Stimulated activated effector memory CD8-positive, alpha-beta T cell treated with anti-CD3 and anti-CD28 coated beads, Interleukin-12 subunit alpha, Interleukin-12 subunit beta, amount 100 ng/mL, for 72 hours (primary cell): Measurements from ENCODE around the gene ACTA1.
"Not testable (repeated sequence)": the region's sequence is repeated elsewhere in the genome, so short reads cannot be mapped to it uniquely, and the experiment has no call there.

Experiments used
- ATAC-seq: fragments of 150-1000 bp; cut with Tn5 transposase; 2 replicates; pipeline ENCODE4 v1.10.0; 2021
- DNase-seq, 2 donors: peaks; one replicate each; pipeline ENCODE4 v3.0.0; 2021 to 2022; ENCODE audit warnings: low spot score in 2 of 2
- H3K27ac Mint-ChIP-seq: one replicate; pipeline ENCODE4 v1.8.0; 2022; ENCODE audit warnings: mild to moderate bottlenecking, mixed read lengths
- H3K36me3 Mint-ChIP-seq: one replicate; pipeline ENCODE4 v1.8.0; 2022; ENCODE audit warnings: mild to moderate bottlenecking, mixed read lengths
- H3K4me1 Mint-ChIP-seq: one replicate; pipeline ENCODE4 v1.8.0; 2022; ENCODE audit warnings: mixed read lengths
- H3K4me3 Mint-ChIP-seq: one replicate; pipeline ENCODE4 v1.8.0; 2022; ENCODE audit warnings: mild to moderate bottlenecking, mixed read lengths
- H3K9me3 Mint-ChIP-seq: one replicate; pipeline ENCODE4 v1.8.0; 2022; ENCODE audit warnings: mixed read lengths

ACTA1 gene

GRCh38 chr1:229434005-229434640 lies at the start of gene ACTA1:
ACTA1 (minus strand) TSS chr1:229434094; CDS start chr1:229433115, 979 bp downstream.
- peaks cover 18% of the 10 kb centered on the region for H3K4me1 Mint-ChIP-seq
- peaks cover 18% of the 10 kb centered on the region for H3K36me3 Mint-ChIP-seq
- H3K4me3 Mint-ChIP-seq, result peak within 1 kb of the TSS; percentile 7
- ATAC-seq, result no peak
- H3K27ac Mint-ChIP-seq, result no peak within 1 kb of the TSS
- H3K9me3 Mint-ChIP-seq, result no peaks in the 10 kb centered on the region
- DNase-seq, result no peak

- Mint-ChIP-seq H3K36me3 (peaks cover 90% of the 10 kb centered on the region), H3K27ac (no peak overlapping the region), H3K4me1 (peaks cover 19% of the 10 kb centered on the region), H3K4me3 (no peak overlapping the region), H3K9me3 (no peaks in the 10 kb centered on the region)
- ATAC-seq (no peak), DNase-seq (no peak)
These were observed 48.6 kb upstream of the ACTA1 start for GRCh38 chr1:229482511-229482910.

- Mint-ChIP-seq H3K4me1 (peaks cover 19% of the 10 kb centered on the region), H3K36me3 (peaks cover 90% of the 10 kb centered on the region), H3K27ac (peak overlapping the region; percentile 26), H3K4me3 (no peak overlapping the region), H3K9me3 (no peaks in the 10 kb centered on the region)
- DNase-seq, result no peak
- no peak for ATAC-seq
These were observed 46.6 kb upstream of the ACTA1 start for GRCh38 chr1:229480495-229480894.

GRCh38 chr1:229479660-229480399 lies 45.9 kb upstream of the ACTA1 start:
- peak; percentile 21 for ATAC-seq
- Mint-ChIP-seq H3K36me3 (peaks cover 90% of the 10 kb centered on the region), H3K9me3 (no peaks in the 10 kb centered on the region), H3K4me3 (no peak overlapping the region), H3K27ac (peak overlapping the region; percentile 26), H3K4me1 (peaks cover 19% of the 10 kb centered on the region)
- no peak for DNase-seq

GRCh38 chr1:229478852-229479251 lies 45.0 kb upstream of the ACTA1 start:
- no peak overlapping the region for H3K4me3 Mint-ChIP-seq
- H3K27ac Mint-ChIP-seq, result no peak overlapping the region
- DNase-seq (no peak), ATAC-seq (peak; percentile 65)
- peaks cover 19% of the 10 kb centered on the region for H3K4me1 Mint-ChIP-seq
- H3K9me3 Mint-ChIP-seq, result no peaks in the 10 kb centered on the region
- peaks cover 90% of the 10 kb centered on the region for H3K36me3 Mint-ChIP-seq

- not testable (repeated sequence) for DNase-seq, H3K27ac Mint-ChIP-seq, H3K4me3 Mint-ChIP-seq, ATAC-seq, H3K9me3 Mint-ChIP-seq
- Mint-ChIP-seq H3K36me3 (peaks cover 81% of the 10 kb centered on the region), H3K4me1 (peaks cover 11% of the 10 kb centered on the region)
These were observed 42.0 kb upstream of the ACTA1 start for GRCh38 chr1:229475859-229476258.

- H3K9me3 Mint-ChIP-seq, result no peaks in the 10 kb centered on the region
- ATAC-seq (no peak), DNase-seq (no peak)
- no peak overlapping the region for H3K27ac Mint-ChIP-seq
- peaks cover 4% of the 10 kb centered on the region for H3K4me1 Mint-ChIP-seq
- H3K36me3 Mint-ChIP-seq, result peaks cover 81% of the 10 kb centered on the region
- H3K4me3 Mint-ChIP-seq, result no peak overlapping the region
These were observed 40.6 kb upstream of the ACTA1 start for GRCh38 chr1:229474509-229474908.

GRCh38 chr1:229471175-229471574 lies 37.3 kb upstream of the ACTA1 start:
- no peak for DNase-seq
- no peak overlapping the region for H3K4me3 Mint-ChIP-seq
- no peak for ATAC-seq
- H3K36me3 Mint-ChIP-seq, result peaks cover 92% of the 10 kb centered on the region
- H3K9me3 Mint-ChIP-seq, result no peaks in the 10 kb centered on the region
- H3K4me1 Mint-ChIP-seq, result no peaks in the 10 kb centered on the region
- no peak overlapping the region for H3K27ac Mint-ChIP-seq

- Mint-ChIP-seq H3K4me1 (no peaks in the 10 kb centered on the region), H3K9me3 (no peaks in the 10 kb centered on the region), H3K4me3 (no peak overlapping the region), H3K27ac (no peak overlapping the region), H3K36me3 (peaks cover 92% of the 10 kb centered on the region)
- ATAC-seq (no peak), DNase-seq (no peak)
These were observed 36.6 kb upstream of the ACTA1 start for GRCh38 chr1:229470406-229471043.

GRCh38 chr1:229466887-229467286 lies 33.0 kb upstream of the ACTA1 start:
- Mint-ChIP-seq H3K9me3 (no peaks in the 10 kb centered on the region), H3K4me3 (no peak overlapping the region), H3K27ac (no peak overlapping the region), H3K4me1 (no peaks in the 10 kb centered on the region), H3K36me3 (peaks cover 98% of the 10 kb centered on the region)
- ATAC-seq (no peak), DNase-seq (no peak)

- no peak overlapping the region for H3K27ac Mint-ChIP-seq
- ATAC-seq (no peak), DNase-seq (no peak)
- H3K36me3 Mint-ChIP-seq, result peaks cover 100% of the 10 kb centered on the region
- H3K9me3 Mint-ChIP-seq, result no peaks in the 10 kb centered on the region
- no peaks in the 10 kb centered on the region for H3K4me1 Mint-ChIP-seq
- no peak overlapping the region for H3K4me3 Mint-ChIP-seq
These were observed 30.8 kb upstream of the ACTA1 start for GRCh38 chr1:229464672-229465071.

GRCh38 chr1:229461032-229461668 lies 27.3 kb upstream of the ACTA1 start:
- Mint-ChIP-seq H3K4me1 (no peaks in the 10 kb centered on the region), H3K27ac (no peak overlapping the region), H3K9me3 (no peaks in the 10 kb centered on the region), H3K36me3 (peaks cover 98% of the 10 kb centered on the region), H3K4me3 (no peak overlapping the region)
- no peak for DNase-seq
- no peak for ATAC-seq

GRCh38 chr1:229459815-229460214 lies 25.9 kb upstream of the ACTA1 start:
- Mint-ChIP-seq H3K9me3 (no peaks in the 10 kb centered on the region), H3K4me3 (no peak overlapping the region), H3K27ac (no peak overlapping the region), H3K4me1 (no peaks in the 10 kb centered on the region), H3K36me3 (peaks cover 94% of the 10 kb centered on the region)
- DNase-seq, result no peak
- no peak for ATAC-seq

GRCh38 chr1:229457436-229457835 lies 23.5 kb upstream of the ACTA1 start:
- no peaks in the 10 kb centered on the region for H3K4me1 Mint-ChIP-seq
- no peak overlapping the region for H3K27ac Mint-ChIP-seq
- H3K4me3 Mint-ChIP-seq, result no peak overlapping the region
- H3K36me3 Mint-ChIP-seq, result peaks cover 84% of the 10 kb centered on the region
- H3K9me3 Mint-ChIP-seq, result no peaks in the 10 kb centered on the region
- no peak for ATAC-seq
- no peak for DNase-seq

GRCh38 chr1:229456016-229456415 lies 22.1 kb upstream of the ACTA1 start:
- no peaks in the 10 kb centered on the region for H3K9me3 Mint-ChIP-seq
- peaks cover 84% of the 10 kb centered on the region for H3K36me3 Mint-ChIP-seq
- no peak overlapping the region for H3K27ac Mint-ChIP-seq
- no peak for ATAC-seq
- no peaks in the 10 kb centered on the region for H3K4me1 Mint-ChIP-seq
- no peak for DNase-seq
- no peak overlapping the region for H3K4me3 Mint-ChIP-seq
